HG02973 (cell line): ENCODE measurements around the gene SHISAL2B.
"Not testable (repeated sequence)": the region's sequence is repeated elsewhere in the genome, so short reads cannot be mapped to it uniquely, and the experiment has no call there.

Source experiments
- ATAC-seq: cut with Tn5 transposase; IDR thresholded peaks from one replicate; pipeline ENCODE4 v1.9.1; 2021; ENCODE audit warnings: moderate library complexity; ENCODE audit not compliant: unreplicated experiment

The SHISAL2B gene

GRCh38 chr5:64690417-64691151 is at the start of gene SHISAL2B:
TSS of gene SHISAL2B (plus strand) at chr5:64690503. CDS start at chr5:64690624, 121 bp downstream.
- ATAC-seq = no peak

- ATAC-seq = no peak
Measured at GRCh38 chr5:64644831-64645230, 45.5 kb upstream of the SHISAL2B start.

- no peak for ATAC-seq
Measured at GRCh38 chr5:64646169-64646568, 44.1 kb upstream of the SHISAL2B start.

DNA sequence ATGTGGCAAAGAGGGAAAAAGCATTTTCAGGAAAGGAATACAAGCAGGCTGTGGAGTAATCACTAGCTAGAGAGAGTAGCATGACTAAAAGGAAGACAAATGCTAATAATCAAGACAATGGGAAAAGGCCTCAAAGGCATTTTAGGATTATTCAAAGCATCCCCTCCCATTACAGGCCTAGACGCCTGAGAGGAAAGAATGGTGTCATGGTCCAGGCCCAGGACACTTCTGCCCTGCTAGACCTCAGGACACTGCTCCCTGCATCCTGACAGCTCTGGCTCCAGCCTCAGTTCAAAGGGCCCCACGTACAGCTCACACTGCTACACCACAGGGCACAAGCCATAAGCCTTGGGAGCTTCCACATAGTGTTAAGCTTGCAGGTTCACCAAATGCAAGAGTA is 40.8 kb upstream of the SHISAL2B start:
- ATAC-seq = no peak

- no peak for ATAC-seq
Measured at GRCh38 chr5:64653766-64654560, 36.3 kb upstream of the SHISAL2B start.

DNA sequence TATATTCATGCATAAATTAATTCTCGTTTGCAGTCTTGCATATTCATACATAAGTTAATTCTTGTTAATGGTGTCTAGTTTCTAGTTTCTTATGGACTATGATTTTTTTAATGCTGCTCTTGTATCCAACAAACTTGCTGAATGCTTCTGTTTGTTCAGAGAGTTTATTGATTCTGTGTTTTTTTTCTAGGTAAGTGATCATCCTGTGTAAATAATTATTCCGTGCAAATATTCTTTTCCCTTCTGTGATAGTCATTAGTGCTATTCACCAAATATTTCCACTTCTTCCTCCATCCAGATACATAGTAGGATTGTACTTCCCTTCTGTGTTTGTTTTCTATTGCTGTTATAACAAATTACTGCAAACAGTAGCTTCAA is 35.8 kb upstream of the SHISAL2B start:
- ATAC-seq = no peak

GRCh38 chr5:64655596-64655995 is 34.7 kb upstream of the SHISAL2B start:
- no peak for ATAC-seq

- no peak for ATAC-seq
Measured at GRCh38 chr5:64659289-64659688, 31.0 kb upstream of the SHISAL2B start.

DNA sequence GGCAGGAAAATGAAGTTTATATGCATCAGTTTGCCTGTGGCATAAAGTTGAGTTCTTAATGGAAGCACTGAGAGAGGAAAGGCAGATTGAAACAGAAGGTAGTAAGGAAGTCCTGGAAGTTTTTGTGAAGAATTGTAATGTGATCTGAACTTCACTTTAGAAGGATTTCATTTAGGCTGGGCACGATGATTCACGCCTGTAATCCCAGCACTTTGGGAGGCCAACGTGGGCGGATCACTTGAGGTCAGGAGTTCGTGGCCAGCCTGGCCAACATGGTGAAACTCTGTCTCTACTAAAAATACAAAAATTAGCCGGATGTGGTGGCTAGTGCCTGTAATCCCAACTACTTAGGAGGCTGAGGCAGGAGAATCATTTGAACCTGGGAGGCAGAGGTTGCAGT is 27.1 kb upstream of the SHISAL2B start:
- ATAC-seq = not testable (repeated sequence)

DNA sequence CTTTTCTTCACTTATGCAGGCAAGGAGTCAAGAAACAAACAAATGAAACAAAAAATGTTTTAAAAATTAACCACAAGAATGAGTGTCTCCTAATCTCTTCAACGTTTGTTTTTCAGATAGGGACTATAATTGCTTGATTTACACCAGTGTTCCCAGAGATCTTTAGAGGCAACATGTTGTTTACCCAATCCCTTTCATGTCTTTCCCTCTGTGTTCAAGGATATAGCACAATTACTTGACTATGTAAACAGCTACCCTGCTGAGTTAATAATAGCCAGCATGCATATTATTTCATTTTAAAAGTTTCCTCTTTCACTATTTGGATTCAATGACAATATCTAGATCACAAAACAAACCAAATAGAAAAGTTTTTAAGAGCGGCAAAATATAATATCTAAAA is 25.1 kb upstream of the SHISAL2B start:
- no peak for ATAC-seq

GRCh38 chr5:64666078-64666477 is 24.2 kb upstream of the SHISAL2B start:
- no peak for ATAC-seq

- ATAC-seq = no peak
Measured at GRCh38 chr5:64667068-64667467, 23.2 kb upstream of the SHISAL2B start.

GRCh38 chr5:64670277-64670676 is 20.0 kb upstream of the SHISAL2B start:
- no peak for ATAC-seq

DNA sequence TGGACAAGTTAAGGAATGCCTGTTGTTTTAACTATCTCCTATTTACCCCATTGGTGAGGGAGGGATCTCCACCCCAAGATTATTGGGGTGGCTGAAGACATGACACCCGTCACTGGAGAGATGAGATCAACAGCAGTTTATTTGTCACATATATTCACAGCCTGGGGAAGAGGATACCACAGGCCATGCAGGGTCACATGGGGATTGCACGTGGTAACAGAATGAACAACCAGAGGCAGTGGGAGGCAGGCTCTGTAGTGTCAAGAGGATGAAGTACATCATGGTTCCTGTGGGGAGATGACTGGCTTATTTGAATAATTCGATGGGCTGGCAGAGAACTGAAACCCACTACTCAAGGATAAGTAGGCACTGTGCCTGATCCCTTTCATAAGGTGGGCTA is 18.6 kb upstream of the SHISAL2B start:
- no peak for ATAC-seq

DNA sequence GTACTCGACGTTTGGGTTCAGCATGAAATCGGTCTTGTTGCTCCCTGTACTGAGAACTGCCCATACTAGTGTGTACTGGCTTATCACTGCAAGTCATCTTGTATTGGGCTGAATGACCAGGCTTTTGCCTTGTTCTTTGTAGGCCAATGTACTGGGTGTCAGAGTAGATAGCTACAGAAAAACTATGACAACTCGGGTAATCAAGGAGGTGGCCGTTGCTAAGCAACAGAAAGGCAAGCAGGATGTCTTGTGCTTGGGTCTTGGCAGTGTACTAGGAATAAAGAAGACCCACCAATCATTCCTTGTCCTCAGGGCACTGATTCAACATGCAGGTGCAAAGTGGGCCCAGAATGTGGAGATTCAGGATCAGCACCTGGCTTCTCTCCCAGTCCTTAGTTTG is 11.9 kb upstream of the SHISAL2B start:
- no peak for ATAC-seq

DNA sequence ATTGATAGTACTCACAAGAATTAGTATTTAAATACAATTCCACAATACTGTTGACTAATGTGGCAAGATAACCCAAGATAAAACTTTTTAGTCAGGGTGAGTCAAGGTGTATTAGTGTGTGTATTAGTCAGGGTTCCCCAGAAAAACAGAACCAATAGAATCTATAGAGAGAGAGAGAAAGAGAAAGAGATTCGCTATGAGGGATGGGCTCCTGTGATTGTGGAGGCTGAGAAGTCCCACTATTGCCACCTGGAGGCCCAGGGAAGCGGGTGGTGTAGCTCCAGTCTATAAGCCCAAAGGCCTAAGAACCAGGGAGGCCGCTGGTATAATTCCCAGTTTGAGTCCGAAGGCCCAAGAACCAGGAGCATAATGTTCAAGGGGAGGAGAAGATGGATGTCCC is 10.0 kb upstream of the SHISAL2B start:
- no peak for ATAC-seq

GRCh38 chr5:64682608-64683007 is 7.7 kb upstream of the SHISAL2B start:
- ATAC-seq = no peak

GRCh38 chr5:64685866-64686265 is 4.4 kb upstream of the SHISAL2B start:
- ATAC-seq = no peak

DNA sequence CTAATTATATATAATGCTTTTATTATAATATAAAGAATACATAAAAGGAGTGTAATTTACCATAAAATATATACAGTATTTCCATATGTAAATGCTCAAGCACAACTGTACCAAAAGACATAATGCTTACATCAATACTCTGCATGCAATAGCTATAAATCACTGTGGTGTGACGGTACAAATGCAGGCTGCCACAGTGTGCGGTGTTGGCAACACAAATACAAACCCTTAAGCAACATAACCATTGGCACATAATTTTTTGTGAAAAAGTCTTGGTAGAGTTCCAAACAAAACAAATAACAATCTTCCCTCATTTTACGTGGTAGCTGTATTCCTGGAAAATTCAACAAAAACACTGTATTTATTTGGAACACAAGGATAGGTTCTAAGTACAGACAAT is 1.9 kb upstream of the SHISAL2B start:
- no peak for ATAC-seq

GRCh38 chr5:64688965-64689364 is 1.3 kb upstream of the SHISAL2B start:
- ATAC-seq = no peak

DNA sequence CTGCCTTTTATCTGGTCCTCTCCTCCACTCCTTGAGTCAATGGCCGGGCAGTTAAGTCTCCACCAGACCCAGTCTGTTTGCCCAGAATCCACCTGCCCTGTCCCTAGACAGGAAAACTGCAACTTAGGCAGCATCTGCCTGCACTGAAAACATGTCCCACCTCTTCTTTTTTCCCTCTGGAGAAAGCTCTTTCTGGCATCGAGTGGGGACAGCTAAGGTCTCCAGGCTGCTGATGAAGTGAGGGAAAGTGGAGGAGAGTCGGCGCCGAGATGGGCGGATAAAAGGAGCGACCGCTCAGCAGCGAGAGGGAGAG is 243 bp upstream of the SHISAL2B start:
- no peak for ATAC-seq

DNA sequence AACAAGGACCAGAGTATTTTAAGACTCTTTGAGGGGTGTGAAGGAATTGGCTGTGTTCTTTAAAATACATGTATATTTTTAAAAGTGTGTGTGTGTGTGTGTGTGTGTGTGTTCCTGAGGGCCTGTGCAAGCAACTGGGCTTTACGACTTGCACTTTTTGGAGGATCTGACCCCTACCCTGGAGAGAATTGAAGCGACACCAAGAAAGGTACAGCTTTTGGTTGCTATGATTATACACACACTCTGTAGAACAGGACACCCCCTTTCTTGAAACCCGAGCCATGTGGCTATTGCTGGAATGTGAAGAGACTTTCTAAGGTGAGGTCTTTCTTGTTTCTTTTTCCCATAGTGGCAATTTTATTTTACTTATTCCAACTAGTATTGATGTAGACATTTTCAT is 988 bp downstream of the SHISAL2B start:
- no peak for ATAC-seq

DNA sequence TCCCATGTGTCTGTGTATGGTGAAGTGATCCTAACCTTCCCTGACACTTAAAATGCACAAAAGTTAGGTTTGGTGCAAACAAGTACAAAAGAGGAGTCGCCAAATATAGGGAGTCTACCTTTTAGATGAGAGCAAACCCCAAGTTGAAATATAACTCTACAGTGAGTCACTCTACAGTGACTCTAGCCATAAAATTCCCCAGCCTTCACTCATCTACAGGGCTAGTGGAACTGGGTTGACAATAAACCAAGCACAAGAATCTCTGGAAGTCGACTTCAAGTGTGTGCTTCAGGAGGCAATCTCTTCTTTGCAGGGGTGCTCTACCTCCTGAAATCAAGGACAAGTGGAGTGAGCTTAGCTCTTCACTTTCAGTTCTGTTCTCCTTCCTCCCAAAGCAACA is 3.3 kb downstream of the SHISAL2B start:
- no peak for ATAC-seq
